ENCODE data around the gene COL4A1.

The COL4A1 gene

DNA sequence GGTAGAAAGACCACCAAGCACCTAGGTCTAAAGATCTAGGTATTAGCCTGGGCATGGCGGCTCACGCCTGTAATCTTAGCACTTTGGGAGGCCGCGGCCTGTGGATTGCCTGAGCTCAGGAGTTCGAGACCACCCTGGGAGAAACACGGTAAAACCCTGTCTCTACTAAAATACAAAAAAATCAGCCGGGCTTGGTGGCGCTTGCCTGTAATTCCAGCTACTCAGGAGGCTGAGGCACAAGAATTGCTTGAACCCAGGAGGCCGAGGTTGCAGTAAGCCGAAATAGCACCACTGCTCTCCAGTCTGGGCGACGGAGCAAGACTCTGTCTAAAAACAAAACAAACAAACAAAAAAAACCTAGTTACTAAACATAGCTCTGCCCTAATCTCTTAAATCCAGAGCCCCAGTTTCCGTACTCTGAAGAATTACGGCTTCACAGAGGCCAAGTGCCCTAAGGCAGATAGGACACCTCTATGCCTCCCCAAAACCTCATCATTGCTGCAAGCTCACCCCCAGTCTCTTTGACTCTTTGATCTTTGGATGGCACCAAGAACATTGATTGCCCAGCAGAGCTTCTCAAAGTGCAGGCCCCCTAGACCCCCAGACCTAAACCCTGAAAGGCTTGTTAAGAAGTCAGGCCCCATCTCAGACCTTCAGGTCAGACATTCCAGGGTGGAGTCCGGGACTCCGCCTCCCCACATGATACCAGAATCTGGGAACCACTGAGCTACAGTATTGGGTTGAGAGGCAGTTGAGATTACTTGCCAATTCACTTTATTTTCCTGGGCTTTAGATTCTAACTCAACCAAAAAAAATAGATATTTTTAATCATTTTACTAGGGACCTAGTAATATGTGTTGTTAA lies 2.9 kb upstream of the COL4A1 start:
- no peak for DNase-seq (ENCODE audit: low read depth in 2 of 2)

DNA sequence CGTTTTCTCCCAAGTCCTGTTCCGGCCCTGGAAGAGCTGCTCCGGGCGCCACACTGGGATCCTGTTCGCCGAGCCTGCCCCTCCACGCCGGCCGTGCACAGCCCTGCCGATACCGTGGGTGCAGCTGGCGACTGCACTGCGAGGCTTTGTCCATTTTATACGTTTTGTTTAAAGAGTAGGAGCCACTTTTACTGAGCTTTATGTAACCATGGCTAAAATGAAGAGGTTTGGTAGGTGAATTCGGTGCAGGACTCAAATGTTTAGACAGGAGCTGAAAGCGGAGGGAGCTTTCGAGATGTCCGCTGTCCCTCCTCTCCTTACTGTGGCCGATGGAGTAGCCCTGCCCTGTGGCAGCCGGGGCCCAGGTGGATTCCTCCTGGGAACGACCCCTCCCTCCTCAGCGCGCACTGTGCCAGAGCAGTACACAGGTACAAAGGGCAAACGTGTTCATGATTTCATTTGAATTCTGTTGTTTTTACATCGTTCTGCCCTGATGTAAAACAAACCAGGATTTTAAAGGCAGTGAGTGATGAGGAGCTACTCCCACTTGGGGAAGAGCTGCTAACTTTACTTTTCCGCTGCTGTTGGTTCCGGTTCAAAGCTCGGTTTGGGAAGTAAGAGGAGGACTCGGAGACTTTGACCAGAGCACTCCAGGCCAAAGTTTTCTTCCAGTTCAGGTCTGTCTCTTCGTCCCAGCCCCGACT lies 1.9 kb upstream of the COL4A1 start:
- no peak for DNase-seq (ENCODE audit: low read depth in 2 of 2)

- DNase-seq (ENCODE audit: low read depth in 2 of 2): no peak
Measured at GRCh38 chr13:110307767-110308655, 1.1 kb upstream of the COL4A1 start.

DNA sequence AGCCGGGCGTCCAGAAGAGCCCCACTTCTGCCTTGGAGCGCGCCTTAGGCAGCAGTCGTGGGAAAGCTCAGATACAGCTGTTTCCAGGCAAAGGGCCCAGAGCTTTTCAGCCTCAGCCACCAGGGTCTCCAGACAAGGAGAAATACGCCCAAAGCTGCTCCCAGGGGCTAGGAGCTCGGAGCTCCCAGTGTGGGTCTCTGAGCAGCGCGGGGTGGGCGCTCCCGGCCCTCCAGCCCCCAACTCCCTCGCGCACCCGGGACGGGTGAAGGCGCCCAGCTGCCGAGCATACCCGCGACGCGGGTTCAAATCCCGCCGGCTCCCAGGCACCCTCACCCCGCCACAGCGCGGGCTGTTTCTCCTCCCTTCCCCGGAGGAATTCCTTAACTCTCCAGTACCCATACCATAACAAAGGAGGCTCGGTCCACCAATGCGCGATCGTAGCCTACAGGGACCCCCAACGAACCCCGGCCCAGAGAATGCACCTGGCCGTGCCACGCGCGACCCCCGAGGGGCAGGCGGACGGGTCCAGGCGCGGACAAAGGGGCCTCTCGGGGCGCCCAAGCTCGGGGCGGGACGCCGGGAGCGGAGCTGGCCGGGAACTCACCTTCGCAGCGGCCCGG lies 507 bp downstream of the COL4A1 start:
- no peak for DNase-seq (ENCODE audit: low read depth in 2 of 2)

DNA sequence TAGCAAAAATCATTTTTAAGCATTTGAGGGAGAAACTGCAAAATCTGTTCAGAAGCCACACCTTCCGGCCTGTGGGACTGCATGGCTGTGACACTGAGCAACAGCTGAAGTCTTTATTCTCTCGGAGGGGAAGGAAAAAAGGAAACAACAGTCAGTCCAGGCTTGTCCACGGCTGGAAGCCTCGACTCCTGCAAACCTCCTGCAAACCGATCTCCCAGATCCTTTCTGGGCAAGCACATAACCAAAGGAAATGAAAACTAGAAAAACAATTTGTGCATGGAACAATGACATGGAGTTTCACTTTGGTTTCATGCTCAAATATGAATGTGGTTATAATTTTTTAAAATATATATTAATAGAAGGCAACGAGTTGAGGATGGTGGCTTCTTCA lies 1.0 kb downstream of the COL4A1 start:
- DNase-seq (ENCODE audit: low read depth in 2 of 2): no peak

GRCh38 chr13:110305544-110305943 lies 1.4 kb downstream of the COL4A1 start:
- no peak for DNase-seq (ENCODE audit: low read depth in 2 of 2)

DNA sequence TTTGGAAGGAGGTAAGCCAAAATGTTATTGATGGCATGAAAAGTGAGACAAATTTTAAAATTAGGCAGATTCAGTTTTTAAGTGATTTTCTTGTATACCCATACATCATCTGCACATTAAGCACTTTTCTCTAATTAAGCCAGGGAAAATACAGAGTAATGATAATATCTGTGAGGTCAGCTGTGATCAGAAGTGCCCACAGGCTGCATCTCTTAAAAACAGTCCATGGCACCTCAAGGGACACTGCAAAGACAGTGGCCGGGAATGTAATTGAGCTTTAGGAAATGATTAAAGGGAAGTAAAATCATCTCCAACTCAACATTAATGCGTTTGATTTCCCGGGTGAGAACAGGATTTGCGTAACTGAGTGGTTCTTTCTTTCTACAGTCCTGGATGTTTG lies 2.0 kb downstream of the COL4A1 start:
- no peak for DNase-seq (ENCODE audit: low read depth in 2 of 2)

GRCh38 chr13:110304256-110304655 lies 2.7 kb downstream of the COL4A1 start:
- DNase-seq (ENCODE audit: low read depth in 2 of 2): no peak

- no peak for DNase-seq (ENCODE audit: low read depth in 2 of 2)
Measured at GRCh38 chr13:110303644-110304043, 3.3 kb downstream of the COL4A1 start.

DNA sequence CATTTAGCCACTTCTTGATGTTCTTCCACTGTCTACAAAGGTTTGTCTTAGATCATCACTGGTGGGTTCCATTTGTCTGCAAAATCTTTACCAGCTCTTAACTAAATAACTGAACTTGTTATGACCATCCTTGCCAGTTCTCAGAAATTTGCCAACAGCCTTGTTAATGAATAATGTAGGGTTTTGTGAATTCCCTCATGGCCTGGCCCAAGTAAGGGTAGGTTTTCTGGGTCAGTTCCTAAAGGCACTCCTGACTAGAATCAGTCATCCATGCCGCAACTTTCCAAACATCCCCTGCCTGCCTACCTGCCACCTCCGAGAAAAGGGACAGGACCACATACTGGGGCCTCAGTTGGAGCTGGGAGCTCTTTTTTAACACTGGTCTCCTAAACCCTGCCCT lies 4.0 kb downstream of the COL4A1 start:
- no peak for DNase-seq (ENCODE audit: low read depth in 2 of 2)

- DNase-seq (ENCODE audit: low read depth in 2 of 2): no peak
Measured at GRCh38 chr13:110301606-110302553, 5.1 kb downstream of the COL4A1 start.

GRCh38 chr13:110301083-110301482 lies 5.9 kb downstream of the COL4A1 start:
- DNase-seq (ENCODE audit: low read depth in 2 of 2): no peak

DNA sequence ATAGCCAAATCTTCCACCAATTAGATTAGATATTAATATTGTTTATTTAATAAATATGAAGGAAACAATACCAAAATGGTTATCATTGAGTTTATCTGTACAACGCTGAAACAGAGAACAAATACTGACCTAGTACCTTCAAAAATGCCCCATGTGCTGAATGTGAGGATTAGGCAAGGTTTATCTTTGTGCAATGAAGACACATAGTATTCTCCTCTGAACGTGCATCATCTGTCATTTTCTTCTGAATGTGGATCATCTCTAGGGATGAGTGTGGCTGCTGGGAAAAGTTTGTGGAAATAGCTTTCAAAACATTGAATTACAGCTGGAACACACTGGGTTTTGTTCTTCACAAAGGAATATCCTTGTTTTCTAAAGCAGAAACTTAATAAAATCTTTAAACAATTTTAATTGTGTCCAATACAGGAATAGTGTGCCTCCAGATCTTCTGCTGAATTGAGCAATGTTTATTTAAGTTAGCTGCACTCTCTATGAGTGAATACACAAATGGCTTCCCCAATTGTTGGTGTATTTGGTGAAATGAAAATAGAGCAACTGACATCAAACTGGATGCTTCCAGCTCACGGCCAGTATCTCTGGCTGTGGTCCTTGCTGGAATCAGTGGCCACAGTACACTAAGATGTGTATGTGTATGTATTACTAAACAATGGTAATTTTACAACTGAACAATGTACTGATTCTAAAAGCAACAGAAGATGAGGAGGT lies 6.7 kb downstream of the COL4A1 start:
- no peak for DNase-seq (ENCODE audit: low read depth in 2 of 2)

GRCh38 chr13:110299283-110299840 lies 7.6 kb downstream of the COL4A1 start:
- no peak for DNase-seq (ENCODE audit: low read depth in 2 of 2)

- DNase-seq (ENCODE audit: low read depth in 2 of 2): peak; percentile 24 to 39
Measured at GRCh38 chr13:110298505-110299282, 8.3 kb downstream of the COL4A1 start.

GRCh38 chr13:110297766-110298504 lies 9.0 kb downstream of the COL4A1 start:
- DNase-seq (ENCODE audit: low read depth in 2 of 2): no peak

DNA sequence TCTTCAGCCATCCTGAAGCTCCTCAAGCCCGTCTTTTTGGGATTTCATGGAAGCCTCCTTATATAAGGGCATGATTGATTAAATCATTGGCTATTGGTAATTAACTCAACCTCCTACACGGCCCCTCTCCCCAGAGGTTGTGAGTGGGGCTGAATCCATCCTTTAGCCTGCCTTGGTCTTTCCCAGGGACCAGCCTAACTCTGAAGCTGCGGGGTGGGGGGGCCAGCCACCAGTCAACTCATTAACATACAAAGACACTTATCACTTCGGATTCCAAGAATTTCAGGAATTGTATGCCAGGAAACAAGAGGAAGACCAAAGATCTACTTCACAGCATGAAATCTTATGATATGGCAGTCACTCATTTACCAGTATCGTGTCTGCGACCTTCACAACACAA lies 9.9 kb downstream of the COL4A1 start:
- no peak for DNase-seq (ENCODE audit: low read depth in 2 of 2)

GRCh38 chr13:110294622-110295021 lies 12.3 kb downstream of the COL4A1 start:
- DNase-seq (ENCODE audit: low read depth in 2 of 2): no peak
